GM12865 (cell line): ENCODE measurements around the gene MAEA.

Experiments
- DNase-seq: peaks from one replicate; pipeline ENCODE4 v3.0.0; 2010; ENCODE audit warnings: low read depth
- H3K4me3 ChIP-seq: 2 replicates; pipeline ENCODE4 v1.5.1; 2011; ENCODE audit warnings: mild to moderate bottlenecking, low read depth, low read length, control low read depth
- TF ChIP-seq, protein P1 (sequence below): IDR thresholded peaks from 2 replicates; pipeline ENCODE4 v1.5.1; 2011; ENCODE audit warnings: low read length, control low read depth, low read depth, inconsistent platforms; ENCODE audit not compliant: insufficient read depth; ENCODE audit errors: missing control alignments

The MAEA gene

DNA sequence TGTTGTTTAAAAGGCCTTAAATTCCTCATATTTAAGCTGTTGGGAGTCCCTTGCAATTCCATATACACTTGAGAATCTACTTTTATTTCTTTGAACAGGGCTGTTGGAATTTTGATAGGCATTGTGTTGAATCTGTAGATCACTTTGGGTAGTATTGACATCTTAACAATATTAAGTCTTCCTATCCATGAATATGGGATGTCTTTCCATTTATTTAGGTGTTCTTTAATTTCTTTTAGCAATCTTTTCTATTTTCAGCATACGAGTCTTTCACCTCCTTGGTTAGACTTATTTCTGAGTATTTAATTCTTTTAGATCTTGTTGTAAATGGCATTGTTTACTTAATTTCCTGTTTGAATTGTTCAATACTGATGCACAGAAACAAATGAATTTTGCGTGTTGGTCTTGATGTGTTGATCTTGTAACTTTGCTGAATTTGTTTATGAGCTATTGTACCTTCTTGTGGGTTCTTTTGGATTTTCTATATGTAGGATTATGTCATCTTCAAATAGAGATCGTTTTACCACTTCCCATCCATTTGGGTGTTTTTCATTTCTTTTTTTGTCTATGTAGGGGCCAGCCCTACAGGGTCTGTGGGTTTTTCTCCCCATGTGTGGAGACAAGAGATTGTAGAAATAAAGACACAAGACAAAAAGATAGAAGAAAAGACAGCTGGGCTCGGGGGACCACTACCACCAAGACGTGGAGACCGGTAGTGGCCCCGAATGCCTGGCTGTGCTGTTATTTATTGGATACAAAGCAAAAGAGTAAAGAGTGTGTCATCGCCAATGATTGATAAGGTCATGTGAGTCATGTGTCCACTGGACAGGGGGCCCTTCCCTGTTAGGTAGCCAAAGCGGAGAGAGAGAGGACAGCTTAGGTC lies 22.6 kb upstream of the MAEA start:
- TF ChIP-seq, protein P1, sequence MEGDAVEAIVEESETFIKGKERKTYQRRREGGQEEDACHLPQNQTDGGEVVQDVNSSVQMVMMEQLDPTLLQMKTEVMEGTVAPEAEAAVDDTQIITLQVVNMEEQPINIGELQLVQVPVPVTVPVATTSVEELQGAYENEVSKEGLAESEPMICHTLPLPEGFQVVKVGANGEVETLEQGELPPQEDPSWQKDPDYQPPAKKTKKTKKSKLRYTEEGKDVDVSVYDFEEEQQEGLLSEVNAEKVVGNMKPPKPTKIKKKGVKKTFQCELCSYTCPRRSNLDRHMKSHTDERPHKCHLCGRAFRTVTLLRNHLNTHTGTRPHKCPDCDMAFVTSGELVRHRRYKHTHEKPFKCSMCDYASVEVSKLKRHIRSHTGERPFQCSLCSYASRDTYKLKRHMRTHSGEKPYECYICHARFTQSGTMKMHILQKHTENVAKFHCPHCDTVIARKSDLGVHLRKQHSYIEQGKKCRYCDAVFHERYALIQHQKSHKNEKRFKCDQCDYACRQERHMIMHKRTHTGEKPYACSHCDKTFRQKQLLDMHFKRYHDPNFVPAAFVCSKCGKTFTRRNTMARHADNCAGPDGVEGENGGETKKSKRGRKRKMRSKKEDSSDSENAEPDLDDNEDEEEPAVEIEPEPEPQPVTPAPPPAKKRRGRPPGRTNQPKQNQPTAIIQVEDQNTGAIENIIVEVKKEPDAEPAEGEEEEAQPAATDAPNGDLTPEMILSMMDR = no peak
- peak overlapping the region; percentile 47 for H3K4me3 ChIP-seq
- DNase-seq = no peak

DNA sequence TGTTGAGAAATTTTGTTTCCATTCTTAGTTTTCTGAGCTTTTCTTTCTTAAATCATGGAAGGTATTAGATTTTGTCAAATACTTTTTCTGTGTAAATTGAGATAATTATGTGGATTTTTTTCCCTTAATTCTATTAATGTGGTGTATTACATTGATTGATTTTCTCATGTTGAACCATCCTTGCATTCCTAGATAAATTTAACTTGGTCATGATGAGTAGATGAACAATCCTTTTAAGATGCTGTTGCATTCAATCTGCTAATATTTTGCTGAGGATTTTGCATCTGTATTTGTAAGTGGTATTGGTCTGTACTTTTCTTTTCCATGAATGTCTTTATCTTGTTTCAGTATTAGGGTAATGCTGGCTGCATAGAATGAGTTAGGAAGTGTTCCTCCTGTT lies 20.5 kb upstream of the MAEA start:
- H3K4me3 ChIP-seq = no peak overlapping the region
- no peak for DNase-seq
- TF ChIP-seq, protein P1 = no peak

DNA sequence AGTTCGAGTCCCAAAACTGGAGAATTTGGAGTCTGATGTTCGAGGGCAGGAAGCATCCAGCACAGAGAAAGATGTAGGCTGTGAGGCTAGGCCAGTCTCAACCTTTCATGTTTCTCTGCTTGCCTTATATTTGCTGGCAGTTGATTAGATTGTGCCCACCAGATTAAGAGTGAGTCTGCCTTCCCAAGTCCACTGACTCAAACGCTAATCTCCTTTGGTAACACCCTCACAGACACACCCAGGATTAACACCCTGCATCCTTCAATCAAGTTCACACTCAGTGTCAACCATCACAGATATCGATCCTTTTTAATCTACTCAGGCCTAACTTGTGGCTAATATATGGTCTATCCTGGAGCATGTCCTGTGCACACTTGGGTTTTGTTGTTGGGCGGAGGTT lies 18.0 kb upstream of the MAEA start:
- no peak for DNase-seq
- TF ChIP-seq, protein P1 = no peak
- no peak overlapping the region for H3K4me3 ChIP-seq

- no peak for DNase-seq
- TF ChIP-seq, protein P1 = no peak
These were observed 14.8 kb upstream of the MAEA start for GRCh38 chr4:1274871-1275270.

DNA sequence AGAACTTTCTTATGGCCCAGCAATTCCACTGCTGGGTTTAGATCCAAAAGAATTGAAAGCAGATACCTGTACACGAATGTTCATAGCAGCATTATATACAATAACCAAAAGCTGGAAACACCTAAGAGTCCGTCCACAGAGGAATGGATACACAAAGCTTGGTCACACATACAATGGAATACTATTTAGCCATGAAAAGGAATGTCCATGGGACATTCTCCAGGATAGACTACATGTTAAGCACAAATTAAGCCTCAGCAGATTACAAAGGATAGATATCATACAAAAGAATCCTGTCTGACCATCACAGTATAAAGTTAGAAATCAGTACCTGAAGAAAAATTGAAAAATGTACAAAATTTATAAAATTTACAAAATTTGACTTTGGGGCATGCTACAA lies 12.7 kb upstream of the MAEA start:
- DNase-seq = no peak
- TF ChIP-seq, protein P1 = no peak
- no peak overlapping the region for H3K4me3 ChIP-seq

More at GRCh38 chr4:1274871-1275270, 14.8 kb upstream of the MAEA start:
- no peak overlapping the region for H3K4me3 ChIP-seq

- DNase-seq = no peak
- TF ChIP-seq, protein P1 = no peak
- H3K4me3 ChIP-seq = no peak overlapping the region
These were observed 11.7 kb upstream of the MAEA start for GRCh38 chr4:1277667-1278665.
